Upper lobe of left lung (tissue), 6 donors: ENCODE results near the gene KLF15. TPM values are rescaled to one million over a fixed set of nuclear protein-coding genes. Genes with fewer than 3 reads are reported as not detected.

Experiments
- ATAC-seq, 2 donors: fragments of 200-7000 bp; cut with Tn5 transposase; one replicate each; pipeline ENCODE4 v1.9.1; 2022; ENCODE audit warnings: mild to moderate bottlenecking in 2 of 2, moderate library complexity in 2 of 2; ENCODE audit not compliant: low FRiP score in 2 of 2
- DNase-seq, 2 donors: peaks; one replicate each; pipeline ENCODE4 v3.0.0-alpha.2; 2019 to 2020
- H3K27ac ChIP-seq, 4 donors: fragments of 200-600 bp; sonication (generic); one replicate each; pipeline ENCODE4 v1.5.1; 2016 to 2019
- H3K27me3 ChIP-seq, 4 donors: fragments of 200-600 bp; sonication (generic); one replicate each; pipeline ENCODE4 v1.5.1; 2017 to 2019
- H3K36me3 ChIP-seq, 4 donors: fragments of 200-600 bp; sonication (generic); one replicate each; pipeline ENCODE4 v1.5.1; 2016 to 2019
- H3K4me1 ChIP-seq, 4 donors: fragments of 200-600 bp; sonication (generic); one replicate each; pipeline ENCODE4 v1.5.1; 2018 to 2019
- H3K4me3 ChIP-seq, 4 donors: fragments of 200-600 bp; sonication (generic); one replicate each; pipeline ENCODE4 v1.5.1; 2017 to 2019; ENCODE audit warnings: mild to moderate bottlenecking in 2 of 4, moderate library complexity in 1 of 4
- H3K9me3 ChIP-seq, 4 donors: fragments of 200-600 bp; sonication (generic); one replicate each; pipeline ENCODE4 v1.5.1; 2018 to 2019
- CTCF ChIP-seq, 6 experiments: fragments of 450-650 bp in 4 of 6; fragments of 200-600 bp in 2 of 6; sonication (generic) in 2 of 6; IDR thresholded peaks; one replicate each; pipeline ENCODE4 v1.5.1; 2016 to 2019; ENCODE audit warnings: antibody characterized with exemption in 6 of 6
- EP300 ChIP-seq, 4 donors: sonication (generic); formaldehyde crosslinking; IDR thresholded peaks; one replicate each; pipeline ENCODE4 v1.5.1; 2017; ENCODE audit warnings: antibody characterized with exemption in 4 of 4, control low read depth in 2 of 4
- POLR2A ChIP-seq, 4 donors: fragments of 450-650 bp; IDR thresholded peaks; one replicate each; pipeline ENCODE4 v1.5.1; 2016 to 2017; ENCODE audit warnings: antibody characterized with exemption in 4 of 4, mild to moderate bottlenecking in 2 of 4
- POLR2AphosphoS5 ChIP-seq, 2 donors: sonication (generic); formaldehyde crosslinking; IDR thresholded peaks; one replicate each; pipeline ENCODE4 v1.5.1; 2017; ENCODE audit warnings: antibody characterized with exemption in 2 of 2
- WGBS, 2 donors: methylation state at CpG; one replicate each; pipeline ENCODE4 v1.1.5; 2017 to 2018; 5-methylcytosine and 5-hydroxymethylcytosine counted together
- total RNA-seq, 6 donors: library from RNA; depleted of rRNA in 4 of 6; stranded (reverse); fragments of >200 nt in 4 of 6; gene quantifications; one replicate each; pipeline versions ENCODE4 v1.1.0 to v1.2.1, GENCODE V29; 2016 to 2021
- donor health status: DM: no; HTN: no; CAD: no; lungs with moderate emphysema.
- donor health status: DM: no; HTN: yes; CAD: no; lungs with severe emphysema.

Gene KLF15
- total RNA-seq, 6 donors from 2014 or later, result 21.6 to 52.4 (median 38.3) TPM

- TF ChIP-seq POLR2A (IDR thresholded peaks at IDR 0.05), result no peak
- no peak for TF ChIP-seq EP300 (IDR thresholded peaks at IDR 0.05)
- no peak for TF ChIP-seq CTCF (IDR thresholded peaks at IDR 0.05)
- no peak for TF ChIP-seq POLR2AphosphoS5 (IDR thresholded peaks at IDR 0.05)
- ATAC-seq (peak in 1 of 2 donors; percentile 5), DNase-seq (peak in 1 of 2 donors; percentile 18)
- H3K36me3 ChIP-seq, result peaks cover 1 to 6% (median 3%) of the 10 kb centered on the region in 4 donors
- no peaks in the 10 kb centered on the region for H3K9me3 ChIP-seq
- H3K4me3 ChIP-seq, result no peak overlapping the region
- no peaks in the 10 kb centered on the region for H3K27me3 ChIP-seq
- no peak overlapping the region for H3K27ac ChIP-seq
- peaks cover 0 to 6% (median 0%) of the 10 kb centered on the region in 4 donors for H3K4me1 ChIP-seq
- 78 to 91% methylated on average over 11 to 18 of the region's 19 CpGs for WGBS, 2 donors
These were observed 16.1 kb downstream of the KLF15 start for GRCh38 chr3:126340943-126341754.

- Histone ChIP-seq H3K27me3 (no peaks in the 10 kb centered on the region), H3K27ac (no peak overlapping the region), H3K4me3 (no peak overlapping the region), H3K4me1 (peaks cover 0 to 6% (median 0%) of the 10 kb centered on the region in 4 donors), H3K9me3 (no peaks in the 10 kb centered on the region), H3K36me3 (peaks cover 0 to 2% (median under 1%) of the 10 kb centered on the region in 4 donors)
- 85 to 100% methylated on average over 1 to 3 of the region's 3 CpGs for WGBS, 2 donors
- no peak for TF ChIP-seq CTCF (IDR thresholded peaks at IDR 0.05)
- TF ChIP-seq POLR2A (IDR thresholded peaks at IDR 0.05), result no peak
- no peak for TF ChIP-seq EP300 (IDR thresholded peaks at IDR 0.05)
- TF ChIP-seq POLR2AphosphoS5 (IDR thresholded peaks at IDR 0.05), result no peak
- ATAC-seq, result peak in 1 of 2 donors; percentile 9
- DNase-seq, result peak in 1 of 2 donors; percentile 17
These were observed 16.6 kb downstream of the KLF15 start for GRCh38 chr3:126340596-126340942.

GRCh38 chr3:126340081-126340511 lies 17.1 kb downstream of the KLF15 start:
- WGBS, 2 donors, result 72 to 89% methylated on average over 3 to 4 of the region's 4 CpGs
- TF ChIP-seq CTCF (IDR thresholded peaks at IDR 0.05) (no peak), EP300 (IDR thresholded peaks at IDR 0.05) (no peak), POLR2AphosphoS5 (IDR thresholded peaks at IDR 0.05) (no peak), POLR2A (IDR thresholded peaks at IDR 0.05) (no peak)
- Histone ChIP-seq H3K4me1 (peaks cover 0 to 6% (median 0%) of the 10 kb centered on the region in 4 donors), H3K27me3 (no peaks in the 10 kb centered on the region), H3K36me3 (peaks cover 0 to 2% (median 0%) of the 10 kb centered on the region in 4 donors), H3K9me3 (no peaks in the 10 kb centered on the region), H3K27ac (peak overlapping the region in 1 of 4 donors; percentile 11), H3K4me3 (no peak overlapping the region)
- peak in 1 of 2 donors; percentile 17 for DNase-seq
- ATAC-seq, result peak in 1 of 2 donors; percentile 9

GRCh38 chr3:126339466-126339865 lies 17.7 kb downstream of the KLF15 start:
- no peak overlapping the region for H3K4me3 ChIP-seq
- H3K27ac ChIP-seq, result peak overlapping the region in 1 of 4 donors; percentile 11
- no peak for TF ChIP-seq EP300 (IDR thresholded peaks at IDR 0.05)
- TF ChIP-seq POLR2A (IDR thresholded peaks at IDR 0.05), result no peak
- TF ChIP-seq CTCF (IDR thresholded peaks at IDR 0.05), result no peak
- no peak for TF ChIP-seq POLR2AphosphoS5 (IDR thresholded peaks at IDR 0.05)
- peaks cover 0 to 2% (median 0%) of the 10 kb centered on the region in 4 donors for H3K36me3 ChIP-seq
- no peaks in the 10 kb centered on the region for H3K9me3 ChIP-seq
- no peak for ATAC-seq
- H3K4me1 ChIP-seq, result peaks cover 0 to 6% (median 0%) of the 10 kb centered on the region in 4 donors
- 84 to 87% methylated on average over 4 of the region's 4 CpGs for WGBS, 2 donors
- DNase-seq, result peak in 1 of 2 donors; percentile 15
- H3K27me3 ChIP-seq, result no peaks in the 10 kb centered on the region
